OCI-LY7 (cell line): ENCODE data around the gene ST6GALNAC2. TPM values are rescaled to one million over a fixed set of nuclear protein-coding genes. Genes with fewer than 3 reads are reported as not detected.
"Not testable (repeated sequence)": the region's sequence is repeated elsewhere in the genome, so short reads cannot be mapped to it uniquely, and the experiment has no call there.

ENCODE experiments used
- BruUV-seq: library from RNA; stranded (reverse); fragments of 400-500 nt; replicated peaks from 2 replicates; lab custom pipeline; 2021; lab: Mats Ljungman, UMichigan
- CTCF ChIA-PET: fragments of 300-600 bp; sonication (Branson Sonifier 250); formaldehyde crosslinking; loops from one replicate; lab custom pipeline; 2022; ENCODE audit warnings: antibody characterized with exemption; ENCODE audit not compliant: unreplicated experiment; lab: Charles Lee
- POLR2A ChIA-PET: fragments of 300-600 bp; sonication (Branson Sonifier 250); formaldehyde crosslinking; loops from one replicate; lab custom pipeline; 2022; ENCODE audit warnings: antibody characterized with exemption; lab: Charles Lee
- DNase-seq: peaks from one replicate; pipeline ENCODE4 v3.0.0-alpha.2; 2015; ENCODE audit warnings: low spot score
- H2AFZ ChIP-seq: fragments of 200-600 bp; sonication (generic), shearing (Covaris generic); 2 replicates; pipeline ENCODE4 v1.6.1; 2014; ENCODE audit warnings: mild to moderate bottlenecking, antibody characterized with exemption, low read length, moderate library complexity
- H3K27ac ChIP-seq: fragments of 200-600 bp; sonication (generic); 2 replicates; pipeline ENCODE4 v1.5.1; 2014; ENCODE audit warnings: mixed run types, low read depth, mild to moderate bottlenecking, moderate library complexity, low read length, inconsistent platforms; ENCODE audit not compliant: poor library complexity, severe bottlenecking
- H3K36me3 ChIP-seq: fragments of 200-600 bp; sonication (generic); 2 replicates; pipeline ENCODE4 v1.6.1; 2014; ENCODE audit warnings: mild to moderate bottlenecking, antibody characterized with exemption, low read length, moderate library complexity, mixed read lengths; ENCODE audit not compliant: insufficient read depth
- H3K4me1 ChIP-seq: fragments of 200-600 bp; sonication (generic); 2 replicates; pipeline ENCODE4 v1.5.1; 2014; ENCODE audit warnings: mild to moderate bottlenecking, low read length; ENCODE audit not compliant: insufficient read depth, poor library complexity, severe bottlenecking
- H3K4me2 ChIP-seq: fragments of 200-600 bp; sonication (generic); 2 replicates; pipeline ENCODE4 v1.6.1; 2014; ENCODE audit warnings: mild to moderate bottlenecking, low read length
- H3K4me3 ChIP-seq: fragments of 200-600 bp; sonication (generic); 2 replicates; pipeline ENCODE4 v1.5.1; 2014; ENCODE audit warnings: mild to moderate bottlenecking, low read depth, low read length; ENCODE audit not compliant: poor library complexity, severe bottlenecking
- H3K79me2 ChIP-seq: fragments of 200-600 bp; sonication (generic); 2 replicates; pipeline ENCODE4 v1.6.1; 2016; ENCODE audit warnings: low read depth, mild to moderate bottlenecking, low read length, moderate library complexity, mixed read lengths; ENCODE audit not compliant: insufficient read depth
- H3K9me2 ChIP-seq: fragments of 200-600 bp; sonication (generic); 2 replicates; pipeline ENCODE4 v1.6.1; 2016; ENCODE audit warnings: mild to moderate bottlenecking, low read length, mixed read lengths; ENCODE audit not compliant: insufficient read depth
- H3K9me3 ChIP-seq: fragments of 200-600 bp; sonication (generic); 2 replicates; pipeline ENCODE4 v1.6.1; 2014; ENCODE audit warnings: mild to moderate bottlenecking, mixed run types, low read length, mixed read lengths
- H4K20me1 ChIP-seq: fragments of 200-600 bp; sonication (generic); 2 replicates; pipeline ENCODE4 v1.6.1; 2014; ENCODE audit warnings: mild to moderate bottlenecking, antibody characterized with exemption, low read length, moderate library complexity, mixed read lengths; ENCODE audit not compliant: insufficient read depth
- CTCF ChIP-seq: fragments of 200-600 bp; sonication (generic); conservative IDR thresholded peaks from 2 replicates; pipeline ENCODE4 v1.5.1; 2014; ENCODE audit warnings: mild to moderate bottlenecking, antibody characterized with exemption, low read length, moderate library complexity, mixed read lengths
- EZH2phosphoT487 ChIP-seq: fragments of 200-600 bp; sonication (generic); IDR thresholded peaks from 2 replicates; pipeline ENCODE4 v1.6.1; 2018; ENCODE audit warnings: low read depth, borderline replicate concordance, mild to moderate bottlenecking, mixed run types, antibody characterized with exemption, low read length, moderate library complexity, mixed read lengths
- intact Hi-C: fragments of 100-400 bp; cut with micrococcal nuclease; formaldehyde crosslinking; loops from one replicate; pipeline ENCODE4 v1.10.0; 2022; ENCODE audit not compliant: unreplicated experiment
- total RNA-seq, 2 experiments: library from RNA; depleted of rRNA in 1 of 2; stranded (reverse); fragments of >200 nt in 1 of 2; shearing (Covaris generic) in 1 of 2; gene quantifications; 2 replicates each; pipeline ENCODE4 v1.2.3, GENCODE V29; 2014 to 2022

The ST6GALNAC2 gene
- total RNA-seq, 2 experiments from 2014 or later: not detected

- Histone ChIP-seq H2AFZ (no peak overlapping the region), H3K36me3 (no peaks in the 10 kb centered on the region), H3K79me2 (no peaks in the 10 kb centered on the region), H3K4me2 (no peak overlapping the region), H3K4me1 (no peaks in the 10 kb centered on the region), H3K9me3 (0 out of 2 replicates have a peak, but pooled peaks cover 5% of the 10 kb centered on the region), H3K27ac (no peak overlapping the region), H3K4me3 (no peak overlapping the region), H4K20me1 (no peaks in the 10 kb centered on the region), H3K9me2 (no peaks in the 10 kb centered on the region)
- CTCF ChIA-PET: no interaction called here
- no TSS peak for BruUV-seq
- intact Hi-C loops: no loop called here
- POLR2A ChIA-PET: no interaction called here
- TF ChIP-seq CTCF: no peak
- TF ChIP-seq EZH2phosphoT487: no peak
- no peak for DNase-seq
These were observed 26.8 kb upstream of the ST6GALNAC2 start for GRCh38 chr17:76612465-76612864.

- Histone ChIP-seq H3K4me1 (no peaks in the 10 kb centered on the region), H3K4me2 (no peak overlapping the region), H4K20me1 (no peaks in the 10 kb centered on the region), H3K79me2 (no peaks in the 10 kb centered on the region), H3K9me2 (no peaks in the 10 kb centered on the region), H3K4me3 (no peak overlapping the region), H3K36me3 (no peaks in the 10 kb centered on the region), H3K27ac (no peak overlapping the region), H2AFZ (no peak overlapping the region), H3K9me3 (0 out of 2 replicates have a peak, but pooled peaks cover 5% of the 10 kb centered on the region)
- no peak for TF ChIP-seq EZH2phosphoT487
- TF ChIP-seq CTCF: no peak
- no peak for DNase-seq
- CTCF ChIA-PET: no interaction called here
- intact Hi-C loops: no loop called here
- no TSS peak for BruUV-seq
- POLR2A ChIA-PET: interaction anchor here (0.6 kb wide), 1 partner anchor 256 kb away, joined by 3 read pairs; no protein-coding TSS in a partner anchor
These were observed 26.1 kb upstream of the ST6GALNAC2 start for GRCh38 chr17:76611758-76612157.

- H3K79me2 ChIP-seq, CTCF ChIA-PET, H4K20me1 ChIP-seq, H3K27ac ChIP-seq, H3K36me3 ChIP-seq, H3K9me2 ChIP-seq, intact Hi-C loops, H3K4me3 ChIP-seq, DNase-seq, BruUV-seq, H3K4me2 ChIP-seq, H2AFZ ChIP-seq, H3K4me1 ChIP-seq, H3K9me3 ChIP-seq: not testable (repeated sequence)
- POLR2A ChIA-PET: interaction anchor here (0.6 kb wide), 1 partner anchor 256 kb away, joined by 3 read pairs; no protein-coding TSS in a partner anchor
These were observed 25.6 kb upstream of the ST6GALNAC2 start for GRCh38 chr17:76611080-76611749.

- H3K4me2 ChIP-seq, H3K79me2 ChIP-seq, H3K9me3 ChIP-seq, H3K4me3 ChIP-seq, POLR2A ChIA-PET, H3K9me2 ChIP-seq, H3K4me1 ChIP-seq, CTCF ChIA-PET, H2AFZ ChIP-seq, H3K36me3 ChIP-seq, BruUV-seq, intact Hi-C loops, H3K27ac ChIP-seq, H4K20me1 ChIP-seq, DNase-seq: not testable (repeated sequence)
These were observed 21.0 kb upstream of the ST6GALNAC2 start for GRCh38 chr17:76606685-76607084.
